Measurements from ENCODE around the gene STRAP. TPM values are rescaled to one million over a fixed set of nuclear protein-coding genes. Genes with fewer than 3 reads are reported as not detected.
"Not testable (repeated sequence)": the region's sequence is repeated elsewhere in the genome, so short reads cannot be mapped to it uniquely, and the experiment has no call there.

The STRAP gene
- total and polyA plus RNA-seq, 3 experiments from 2014 or later = 112 to 185 (median 179) TPM

GRCh38 chr12:15948461-15948860 lies 66.3 kb downstream of the STRAP start:
- H3K4me3 Mint-ChIP-seq; DNase-seq; CTCF ChIA-PET; H3K27ac ChIP-seq (ENCODE audit: low read depth, low read length); H3K9me3 ChIP-seq (ENCODE audit: low read length); H3K27me3 ChIP-seq (ENCODE audit: insufficient read depth, low read length, poor library complexity, severe bottlenecking); H3K27me3 Mint-ChIP-seq; H3K4me3 ChIP-seq (ENCODE audit: low read length); H3K27ac Mint-ChIP-seq; POLR2A ChIA-PET; H3K36me3 ChIP-seq (ENCODE audit: insufficient read depth, low read length); H3K4me1 ChIP-seq (ENCODE audit: insufficient read depth, low read length): not testable (repeated sequence)
- Mint-ChIP-seq H3K9me3 (peaks cover 0 to 34% (median 17%) of the 10 kb centered on the region in 5 donors), H3K4me1 (peaks cover 4 to 14% (median 6%) of the 10 kb centered on the region in 3 donors), H3K36me3 (peaks cover 3 to 55% (median 6%) of the 10 kb centered on the region in 3 donors)

Other genes with a start within 250 kb of the STRAP start
- gene EPS8, start 93.0 kb upstream of the STRAP start, total RNA-seq = 1 to 10 TPM in 1 of 2 experiments, under 1 TPM in 1; 0.92 to 1.1 TPM
- gene EPS8, start 93.0 kb upstream of the STRAP start, polyA plus RNA-seq = 2.3 TPM
- gene DERA, start 28.9 kb downstream of the STRAP start, total RNA-seq = 10 to 100 TPM; 25.2 to 26.6 TPM
- gene DERA, start 28.9 kb downstream of the STRAP start, polyA plus RNA-seq = 25.8 TPM